ENCODE measurements around the gene SLC7A6.

SLC7A6 gene

DNA sequence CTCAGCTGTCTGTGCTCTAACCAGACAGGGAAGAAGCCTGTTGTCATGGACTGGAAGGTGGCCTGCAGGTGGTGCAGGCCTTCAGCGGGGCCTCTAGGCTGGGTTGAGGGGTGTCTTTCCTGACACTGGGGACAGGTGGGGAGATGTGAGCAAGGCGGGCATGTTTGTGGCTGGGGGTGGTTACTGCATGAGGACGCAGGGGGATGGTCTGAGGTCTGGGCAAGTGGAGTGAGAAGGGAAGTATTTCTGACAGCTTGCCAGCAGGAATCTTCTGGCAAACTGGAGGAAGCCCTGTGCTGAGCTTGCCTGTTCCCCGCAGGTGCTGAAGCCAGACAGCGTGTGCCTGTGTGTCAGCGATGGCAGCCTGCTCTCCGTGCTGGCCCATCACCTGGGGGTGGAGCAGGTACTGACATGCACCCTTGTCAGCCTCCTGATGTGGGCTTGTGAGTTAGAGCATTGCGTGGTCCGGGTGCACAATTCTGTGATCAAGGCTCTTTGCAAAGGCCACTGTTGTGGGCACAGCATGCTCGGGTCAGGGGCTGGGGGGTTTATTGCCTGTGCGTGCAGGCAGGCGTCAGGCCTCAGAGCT, 82.7 kb downstream of the SLC7A6 start:
- no peak for DNase-seq (ENCODE audit: low spot score)

DNA sequence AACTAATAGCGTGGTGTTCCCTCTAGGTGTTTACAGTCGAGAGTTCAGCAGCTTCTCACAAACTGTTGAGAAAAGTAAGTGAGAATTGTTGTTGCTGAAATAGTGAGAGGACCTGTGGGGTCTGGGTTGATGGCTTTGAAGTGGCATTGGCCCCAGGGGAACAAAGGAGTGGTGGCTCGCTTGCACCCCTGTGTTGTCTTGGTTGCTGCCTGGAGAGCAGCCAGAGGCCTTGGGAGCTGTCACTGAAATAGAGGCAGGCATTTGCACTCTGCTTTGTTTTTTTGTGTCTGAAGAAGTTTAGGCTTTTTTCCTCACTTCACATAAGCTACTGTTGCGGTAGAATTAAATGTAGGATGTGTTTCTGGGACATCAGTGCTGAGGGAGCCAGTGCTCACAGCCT, 83.3 kb downstream of the SLC7A6 start:
- no peak for DNase-seq (ENCODE audit: low spot score)

DNA sequence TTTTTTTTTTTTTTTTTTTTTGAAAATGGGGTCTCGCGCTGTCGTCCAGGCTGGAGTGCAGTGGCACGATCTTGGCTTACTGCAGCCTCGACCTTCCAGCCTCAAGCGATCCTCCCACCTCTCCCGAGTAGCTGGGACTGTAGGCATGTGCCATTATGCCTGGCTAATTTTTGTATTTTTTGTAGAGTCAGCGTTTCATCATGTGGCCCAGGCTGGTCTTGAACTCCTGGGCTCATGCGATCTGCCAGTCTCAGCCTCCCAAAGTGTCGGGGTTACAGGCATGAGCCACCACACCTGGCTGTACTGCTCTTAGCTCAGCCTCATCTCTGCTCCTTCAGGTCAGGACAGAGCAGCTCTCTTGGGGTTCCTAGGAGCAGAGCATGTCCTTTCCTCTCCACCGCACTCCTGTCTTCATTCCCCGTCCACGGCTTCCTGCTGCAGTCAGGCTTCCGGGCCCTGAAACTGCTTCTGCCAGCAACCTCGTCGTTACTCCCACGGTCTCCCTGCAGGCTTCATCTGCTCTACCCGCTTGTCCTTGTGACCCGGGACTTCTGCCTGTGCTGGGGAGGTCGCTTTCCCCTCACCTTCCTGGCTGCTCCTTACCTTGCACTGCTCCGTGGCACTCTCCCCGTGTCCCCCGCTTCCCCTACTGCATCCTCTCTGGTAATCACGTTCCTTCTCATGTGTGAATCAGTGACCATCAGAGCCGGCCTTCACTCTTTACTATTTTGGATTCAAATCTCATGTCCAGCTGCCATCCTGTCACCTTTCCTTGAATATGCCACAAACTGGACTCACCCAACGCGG, 84.5 kb downstream of the SLC7A6 start:
- no peak for DNase-seq (ENCODE audit: low spot score)

DNA sequence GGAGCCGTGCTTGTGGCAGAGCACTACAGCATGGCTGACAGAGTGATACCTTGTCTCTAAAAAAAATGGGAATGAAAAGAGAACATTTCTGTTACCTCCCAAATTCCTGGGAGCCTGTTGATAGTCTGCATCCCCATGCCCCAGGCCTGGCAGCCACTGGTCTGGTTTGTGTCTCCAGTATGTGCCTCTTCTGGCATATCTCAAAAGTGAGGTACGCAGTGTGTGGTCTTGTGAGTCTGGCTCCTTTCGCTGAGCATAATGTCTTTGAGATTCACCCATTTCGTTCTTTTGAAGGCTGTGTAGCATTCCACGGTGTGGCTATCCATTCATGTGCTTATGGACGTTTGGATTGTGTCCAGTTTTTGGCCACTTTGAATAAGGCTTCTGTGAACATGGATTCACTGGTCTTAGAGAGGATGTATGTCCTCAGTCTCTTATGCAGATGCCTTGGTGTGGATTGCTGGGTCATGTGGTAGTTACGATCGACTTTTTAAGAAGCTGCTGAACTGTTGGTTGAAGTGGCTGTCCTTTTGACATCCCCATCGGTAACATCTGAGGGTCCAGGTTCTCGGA, 85.6 kb downstream of the SLC7A6 start:
- DNase-seq (ENCODE audit: low spot score), result no peak

DNA sequence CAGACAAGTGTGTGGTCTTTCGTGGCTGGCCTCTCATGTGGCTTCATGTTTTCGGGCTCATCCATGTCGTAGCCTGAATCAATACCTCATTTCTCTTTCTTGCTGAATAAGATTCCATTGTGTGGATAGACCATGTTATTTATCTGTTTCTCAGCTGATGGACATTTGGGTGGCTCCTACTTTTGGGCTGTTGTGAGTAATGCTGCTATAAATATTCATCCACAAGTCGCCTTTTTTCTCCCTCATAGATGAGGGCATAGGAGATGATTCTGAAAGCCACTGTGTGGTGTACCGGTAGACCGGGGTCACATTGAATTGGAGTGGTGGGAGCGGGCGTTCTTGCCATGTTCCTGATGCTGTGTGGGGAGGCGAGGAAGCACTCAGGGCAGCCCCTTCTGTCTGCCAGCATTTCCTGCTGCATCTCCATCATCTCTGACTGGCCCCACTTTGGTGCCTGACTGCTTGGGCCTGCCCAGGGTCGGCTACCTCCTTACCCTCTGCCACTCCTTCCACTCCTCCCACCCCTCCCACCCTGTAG, 86.6 kb downstream of the SLC7A6 start:
- DNase-seq (ENCODE audit: low spot score), result no peak

All from GM03348 (cell line).